H1 (cell line): Measurements from ENCODE around the gene OPCML. TPM values are rescaled to one million over a fixed set of nuclear protein-coding genes. Genes with fewer than 3 reads are reported as not detected.

Source experiments
- CTCF ChIA-PET: fragments of 300-600 bp; sonication (Branson Sonifier 250); formaldehyde crosslinking; loops from one replicate; lab custom pipeline; 2021; ENCODE audit not compliant: partially characterized antibody; lab: Charles Lee
- POLR2A ChIA-PET: fragments of 300-600 bp; sonication (Branson Sonifier 250); formaldehyde crosslinking; loops from one replicate; lab custom pipeline; 2021; ENCODE audit warnings: inconsistent platforms; ENCODE audit not compliant: partially characterized antibody; lab: Charles Lee
- DNase-seq, 2 experiments: peaks; one replicate each; pipeline versions ENCODE4 v3.0.0 to v3.0.0-alpha.2; 2010 to 2022; ENCODE audit warnings: low spot score in 2 of 2, low read depth in 1 of 2, mixed read lengths in 1 of 2
- FAIRE-seq: peaks from 2 replicates; lab custom pipeline; 2011; peaks lifted over from hg19 to GRCh38; lab: Jason Lieb, UNC
- H2AFZ ChIP-seq: 2 replicates; pipeline ENCODE4 v1.8.1; 2012; ENCODE audit warnings: low read length, inconsistent platforms
- H2AK5ac ChIP-seq: 2 replicates; pipeline ENCODE4 v1.6.1; 2013; ENCODE audit warnings: low read depth, low read length
- H2BK120ac ChIP-seq: replicated peaks from 2 replicates; pipeline ENCODE3; 2013; ENCODE audit warnings: low read depth, low read length, inconsistent platforms
- H2BK12ac ChIP-seq: 2 replicates; pipeline ENCODE4 v1.6.1; 2013; ENCODE audit warnings: low read depth, low read length
- H2BK15ac ChIP-seq: 2 replicates; pipeline ENCODE4 v1.6.1; 2013; ENCODE audit warnings: low read length
- H2BK20ac ChIP-seq: 2 replicates; pipeline ENCODE4 v1.6.1; 2013; ENCODE audit warnings: low read length
- H2BK5ac ChIP-seq: 2 replicates; pipeline ENCODE4 v1.6.1; 2013; ENCODE audit warnings: low read depth, low read length
- H3K14ac ChIP-seq: 2 replicates; pipeline ENCODE4 v1.6.1; 2013; ENCODE audit warnings: inconsistent platforms; ENCODE audit not compliant: insufficient read length
- H3K18ac ChIP-seq: 2 replicates; pipeline ENCODE4 v1.6.1; 2013; ENCODE audit warnings: low read length; ENCODE audit errors: extremely low read depth
- H3K23ac ChIP-seq: 2 replicates; pipeline ENCODE4 v1.6.1; 2013; ENCODE audit warnings: inconsistent platforms; ENCODE audit not compliant: insufficient read length
- H3K23me2 ChIP-seq: 2 replicates; pipeline ENCODE4 v1.6.1; 2013; ENCODE audit warnings: low read depth, low read length
- H3K27ac ChIP-seq: 2 replicates; pipeline ENCODE4 v1.6.1; 2011; ENCODE audit warnings: low read depth, low read length, inconsistent platforms
- H3K27me3 ChIP-seq, 4 experiments: replicated peaks in 1 of 4; 1 replicate in 1 of 4; 2 replicates in 3 of 4; pipeline versions ENCODE4 v1.6.1 to v1.8.1; 2011 to 2013; ENCODE audit warnings: low read length in 3 of 4, mild to moderate bottlenecking in 3 of 4, inconsistent platforms in 2 of 4, mixed read lengths in 2 of 4, moderate library complexity in 1 of 4; ENCODE audit not compliant: control insufficient read depth in 3 of 4, insufficient read depth in 3 of 4; ENCODE audit errors: extremely low read depth in 1 of 4
- H3K36me3 ChIP-seq, 4 experiments: 2 replicates each; pipeline versions ENCODE4 v1.6.1 to v1.8.1; 2011 to 2013; ENCODE audit warnings: mild to moderate bottlenecking in 4 of 4, low read length in 3 of 4, moderate library complexity in 2 of 4, control low read depth in 1 of 4, inconsistent platforms in 1 of 4; ENCODE audit not compliant: insufficient read depth in 4 of 4, control insufficient read depth in 2 of 4
- H3K4ac ChIP-seq: replicated peaks from 2 replicates; pipeline ENCODE3; 2013; ENCODE audit warnings: low read length, low read depth, mixed read lengths, inconsistent platforms; ENCODE audit not compliant: insufficient read length
- H3K4me1 ChIP-seq, 4 experiments: replicated peaks in 1 of 4; 1 replicate in 1 of 4; 2 replicates in 3 of 4; pipeline versions ENCODE4 v1.6.1 to v1.8.1; 2011 to 2013; ENCODE audit warnings: low read length in 3 of 4, inconsistent platforms in 2 of 4, mixed read lengths in 1 of 4; ENCODE audit not compliant: insufficient read depth in 4 of 4, control insufficient read depth in 3 of 4
- H3K4me2 ChIP-seq, 2 experiments: 2 replicates each; pipeline versions ENCODE4 v1.6.1 to v1.8.1; 2011 to 2013; ENCODE audit warnings: low read depth in 2 of 2, low read length in 2 of 2, control low read depth in 1 of 2, inconsistent platforms in 1 of 2, mild to moderate bottlenecking in 1 of 2; ENCODE audit not compliant: insufficient read depth in 1 of 2
- H3K4me3 ChIP-seq, 4 experiments: fragments of 200-600, 300-600 bp in 1 of 4; sonication (generic), shearing (Covaris generic), sonication (Bioruptor Twin) in 1 of 4; 2 replicates each; pipeline versions ENCODE4 v1.5.1 to v1.8.1; 2011 to 2016; ENCODE audit warnings: low read length in 4 of 4, low read depth in 3 of 4, control low read depth in 2 of 4, inconsistent platforms in 2 of 4, mild to moderate bottlenecking in 2 of 4, mixed read lengths in 1 of 4, moderate library complexity in 1 of 4; ENCODE audit not compliant: insufficient read depth in 2 of 4; ENCODE audit errors: extremely low read depth in 1 of 4
- H3K56ac ChIP-seq: replicated peaks from 2 replicates; pipeline ENCODE3; 2013; ENCODE audit warnings: low read depth, mild to moderate bottlenecking, mixed read lengths, low read length, inconsistent platforms; ENCODE audit not compliant: insufficient read length
- H3K79me1 ChIP-seq: 2 replicates; pipeline ENCODE4 v1.6.1; 2013; ENCODE audit warnings: low read depth, low read length, control low read depth
- H3K79me2 ChIP-seq, 2 experiments: 2 replicates each; pipeline versions ENCODE4 v1.6.1 to v1.8.1; 2012 to 2013; ENCODE audit warnings: low read length in 2 of 2, mild to moderate bottlenecking in 2 of 2, inconsistent platforms in 1 of 2; ENCODE audit not compliant: insufficient read depth in 2 of 2, control insufficient read depth in 1 of 2
- H3K9ac ChIP-seq, 4 experiments: replicated peaks in 1 of 4; 1 replicate in 1 of 4; 2 replicates in 3 of 4; pipeline versions ENCODE4 v1.6.1 to v1.8.1; 2011 to 2013; ENCODE audit warnings: low read depth in 3 of 4, low read length in 3 of 4, control low read depth in 2 of 4, mild to moderate bottlenecking in 2 of 4, moderate library complexity in 2 of 4, inconsistent platforms in 1 of 4; ENCODE audit errors: extremely low read depth in 1 of 4
- H3K9me3 ChIP-seq, 2 experiments: 2 replicates each; pipeline versions ENCODE4 v1.6.1 to v1.8.1; 2012 to 2013; ENCODE audit warnings: mild to moderate bottlenecking in 2 of 2, moderate library complexity in 2 of 2, control low read depth in 1 of 2, inconsistent platforms in 1 of 2, low read depth in 1 of 2, low read length in 1 of 2, mixed read lengths in 1 of 2; ENCODE audit not compliant: insufficient read depth in 2 of 2
- H4K20me1 ChIP-seq, 2 experiments: replicated peaks in 1 of 2; 2 replicates each; pipeline versions ENCODE3 to v1.8.1; 2011 to 2013; ENCODE audit warnings: inconsistent platforms in 2 of 2, low read length in 2 of 2, mild to moderate bottlenecking in 1 of 2; ENCODE audit not compliant: insufficient read depth in 2 of 2, control insufficient read depth in 1 of 2
- H4K5ac ChIP-seq: 2 replicates; pipeline ENCODE4 v1.6.1; 2013; ENCODE audit warnings: low read length, low read depth, mixed read lengths, inconsistent platforms; ENCODE audit not compliant: insufficient read length
- H4K8ac ChIP-seq: 2 replicates; pipeline ENCODE4 v1.8.0; 2013; ENCODE audit warnings: mild to moderate bottlenecking, moderate library complexity, low read length, inconsistent platforms; ENCODE audit not compliant: insufficient read depth; ENCODE audit errors: extremely low read depth
- H4K91ac ChIP-seq: replicated peaks from 2 replicates; pipeline ENCODE3; 2013; ENCODE audit warnings: low read length, mixed read lengths, inconsistent platforms; ENCODE audit not compliant: insufficient read length
- CREB1 ChIP-seq: IDR thresholded peaks from 2 replicates; pipeline ENCODE4 v1.6.1; 2012; ENCODE audit warnings: inconsistent platforms
- EGR1 ChIP-seq: IDR thresholded peaks from 2 replicates; pipeline ENCODE4 v1.6.1; 2011; ENCODE audit warnings: low read depth, low read length, borderline replicate concordance
- GTF2F1 ChIP-seq: IDR thresholded peaks from 2 replicates; pipeline ENCODE4 v1.6.1; 2012; ENCODE audit warnings: low read depth, low read length, improper control_type of control experiment, borderline replicate concordance
- SAP30 ChIP-seq: fragments of 300-600 bp; sonication (generic); IDR thresholded peaks from 2 replicates; pipeline ENCODE4 v1.7.1; 2012; ENCODE audit warnings: low read length, moderate library complexity, mild to moderate bottlenecking, inconsistent platforms; ENCODE audit not compliant: insufficient read depth, insufficient replicate concordance
- SP1 ChIP-seq: IDR thresholded peaks from 2 replicates; pipeline ENCODE4 v1.6.1; 2011; ENCODE audit warnings: low read depth, low read length
- SRF ChIP-seq: IDR thresholded peaks from 2 replicates; pipeline ENCODE4 v1.6.1; 2011; ENCODE audit warnings: mild to moderate bottlenecking, low read depth, low read length, moderate library complexity
- TAF7 ChIP-seq: optimal IDR thresholded peaks from 2 replicates; pipeline ENCODE3; 2011; ENCODE audit warnings: low read depth, mild to moderate bottlenecking, inconsistent platforms, low read length, moderate library complexity, borderline replicate concordance
- WGBS, 2 experiments: shearing (Covaris generic) in 1 of 2; methylation state at CpG; one replicate each; pipeline versions ENCODE4 v1.1.6 to v1.1.7; 2013 to 2015; ENCODE audit warnings: low lambda C conversion rate in 2 of 2, mixed read lengths in 2 of 2, inconsistent platforms in 1 of 2, low coverage in 1 of 2, missing lambda C conversion rate in 1 of 2; ENCODE audit not compliant: insufficient replicate concordance in 2 of 2, insufficient coverage in 1 of 2, insufficient read length in 1 of 2; ENCODE audit errors: extremely low coverage in 1 of 2, missing lambda C conversion rate in 1 of 2; 5-methylcytosine and 5-hydroxymethylcytosine counted together
- polyA plus RNA-seq, 7 experiments: library from polyadenylated mRNA; depleted of rRNA in 3 of 7; stranded (reverse) in 5 of 7; unstranded in 2 of 7; fragments of >200 nt in 5 of 7; fragments of 200-250 nt in 2 of 7; gene quantifications; 1 replicate in 5 of 7; 2 replicates in 1 of 7; 4 replicates in 1 of 7; pipeline versions ENCODE4 v1.2.1 to v1.2.3, GENCODE V29; 2011 to 2013; ENCODE audit warnings: missing spikeins in 2 of 7, mixed read lengths in 2 of 7
- total RNA-seq: library from RNA; stranded (reverse); fragmentation: NEBNext Ultra II Directional; extraction: Animal tissue kit (Norgen Biotek cat#: 25700); gene quantifications from 2 replicates; pipeline ENCODE4 v1.2.1, GENCODE V29; 2021

OPCML gene
- total and polyA plus RNA-seq, 2 of the 8 experiments (the other 6 are each of a cell fraction or from before 2014, with no cell fraction given), result 2.3 to 3.1 TPM

DNA sequence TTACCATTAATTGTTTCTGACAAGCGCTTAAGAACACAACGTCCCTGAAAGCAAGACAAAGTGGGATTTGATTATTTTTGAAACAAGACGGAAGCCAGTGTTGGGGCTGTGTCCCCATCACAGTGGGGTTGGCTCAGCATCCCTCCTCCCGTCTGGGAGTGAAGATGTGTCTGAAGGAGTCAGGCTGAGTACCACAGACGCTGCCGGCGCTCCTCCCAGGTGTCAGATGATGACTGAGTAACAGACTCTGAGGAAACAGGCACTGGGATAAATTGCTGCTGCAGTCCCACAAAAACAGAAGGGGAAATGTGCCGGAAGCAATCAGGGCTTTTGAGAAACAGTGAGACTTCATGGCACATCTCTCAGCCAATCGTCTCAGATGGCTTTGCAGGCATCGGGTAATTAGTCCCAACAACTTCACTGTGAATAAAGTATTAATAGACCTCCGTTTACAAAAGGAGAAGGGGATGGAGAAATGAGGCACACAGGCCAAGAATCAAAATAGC is 266.7 kb downstream of the OPCML start:
- CTCF ChIA-PET, result no interaction called here
- Histone ChIP-seq H3K18ac (no peak overlapping the region), H3K27me3 (peaks cover 0 to 1% (median 0%) of the 10 kb centered on the region in 4 experiments; a peak in 1 of 7 replicates), H3K4me2 (no peak overlapping the region), H3K23me2 (no peaks in the 10 kb centered on the region), H2AK5ac (no peak overlapping the region), H4K91ac (no peak overlapping the region), H2BK12ac (no peak overlapping the region), H2BK20ac (no peak overlapping the region), H2BK120ac (no peak overlapping the region), H3K23ac (no peak overlapping the region), H3K9me3 (no peaks in the 10 kb centered on the region), H3K14ac (no peak overlapping the region), H2BK15ac (no peak overlapping the region), H3K4ac (no peak overlapping the region), H3K27ac (no peak overlapping the region), H3K9ac (no peak overlapping the region), H3K79me1 (no peaks in the 10 kb centered on the region), H4K8ac (no peak overlapping the region), H3K4me3 (no peak overlapping the region), H4K5ac (no peak overlapping the region), H3K56ac (no peak overlapping the region), H3K4me1 (no peaks in the 10 kb centered on the region), H2AFZ (no peak overlapping the region), H4K20me1 (no peaks in the 10 kb centered on the region), H3K79me2 (no peaks in the 10 kb centered on the region), H2BK5ac (no peak overlapping the region), H3K36me3 (no peaks in the 10 kb centered on the region)
- 91% methylated on average over 11 of the region's 11 CpGs; no CpG with 5 or more reads in 1 of the 2 experiments for WGBS, 2 experiments
- POLR2A ChIA-PET, result no interaction called here
- DNase-seq (no peak), FAIRE-seq (no peak)
- no peak for TF ChIP-seq CREB1
- TF ChIP-seq SP1, result no peak
- TF ChIP-seq SRF, result no peak
- TF ChIP-seq EGR1, result no peak
- no peak for TF ChIP-seq TAF7
- TF ChIP-seq SAP30, result no peak
- no peak for TF ChIP-seq GTF2F1
